Stimulated activated CD8-positive, alpha-beta memory T cell treated with anti-CD3 and anti-CD28 coated beads, Interleukin-4, amount 100 ng/mL, for 24 hours (primary cell): ENCODE results near the gene ZBTB11.
"Not testable (repeated sequence)": the region's sequence is repeated elsewhere in the genome, so short reads cannot be mapped to it uniquely, and the experiment has no call there.

Source experiments
- DNase-seq: peaks from one replicate; pipeline ENCODE4 v3.0.0-alpha.2; 2020; ENCODE audit warnings: low read depth

The ZBTB11 gene

GRCh38 chr3:101676765-101677435 is at the start of gene ZBTB11:
TSS of gene ZBTB11 (minus strand) at chr3:101677132. CDS start at chr3:101676914, 218 bp downstream.
- peak; percentile 99 for DNase-seq

GRCh38 chr3:101725890-101726275 is 49.0 kb upstream of the ZBTB11 start:
- DNase-seq, result no peak

GRCh38 chr3:101725194-101725889 is 48.4 kb upstream of the ZBTB11 start:
- DNase-seq, result peak; percentile 4

- DNase-seq, result peak; percentile 82
These were observed 47.6 kb upstream of the ZBTB11 start, which contains the start of gene CEP97 for GRCh38 chr3:101724329-101725193. TSS of gene CEP97 (plus strand) at chr3:101724614. CDS start at chr3:101724677, 63 bp downstream.

- DNase-seq, result no peak
These were observed 45.7 kb upstream of the ZBTB11 start for GRCh38 chr3:101722394-101723173.

- DNase-seq, result no peak
These were observed 44.2 kb upstream of the ZBTB11 start for GRCh38 chr3:101720851-101721840.

- DNase-seq, result no peak
These were observed 42.8 kb upstream of the ZBTB11 start for GRCh38 chr3:101719604-101720185.

- DNase-seq, result no peak
These were observed 41.5 kb upstream of the ZBTB11 start for GRCh38 chr3:101718455-101718854.

- DNase-seq, result no peak
These were observed 32.2 kb upstream of the ZBTB11 start for GRCh38 chr3:101709126-101709525.

GRCh38 chr3:101704639-101705038 is 27.7 kb upstream of the ZBTB11 start:
- DNase-seq, result not testable (repeated sequence)

- DNase-seq, result no peak
These were observed 26.2 kb upstream of the ZBTB11 start for GRCh38 chr3:101703169-101703568.

GRCh38 chr3:101702726-101703125 is 25.8 kb upstream of the ZBTB11 start:
- DNase-seq, result no peak

- DNase-seq, result no peak
These were observed 25.0 kb upstream of the ZBTB11 start for GRCh38 chr3:101701696-101702634.

GRCh38 chr3:101695779-101696372 is 18.9 kb upstream of the ZBTB11 start:
- no peak for DNase-seq

- DNase-seq, result not testable (repeated sequence)
These were observed 17.9 kb upstream of the ZBTB11 start for GRCh38 chr3:101694836-101695235.

- DNase-seq, result not testable (repeated sequence)
These were observed 16.6 kb upstream of the ZBTB11 start for GRCh38 chr3:101693540-101693939.

- not testable (repeated sequence) for DNase-seq
These were observed 15.0 kb upstream of the ZBTB11 start for GRCh38 chr3:101691685-101692671.
